ENCODE results near the gene DDX39B.

Gene DDX39B

GRCh38 chr6:31572041-31572911 lies 30.5 kb upstream of the DDX39B start, which contains the start of gene LTA:
Gene LTA (plus strand): TSS chr6:31572289. CDS start chr6:31572743, 454 bp downstream.
- no peak for DNase-seq (ENCODE audit: low read depth)
- H3K4me3 ChIP-seq (ENCODE audit: low read depth, low read length) = no peak within 1 kb of the TSS
- TF ChIP-seq CTCF (IDR thresholded peaks at IDR 0.05; ENCODE audit: low read depth, low read length) = no peak
- TF ChIP-seq MYC (IDR thresholded peaks at IDR 0.05; ENCODE audit: low read depth, low read length) = no peak
- no peak for TF ChIP-seq POLR2A (IDR thresholded peaks at IDR 0.05; ENCODE audit: extremely low read depth, insufficient read length)
- TF ChIP-seq MAX (IDR thresholded peaks at IDR 0.05; ENCODE audit: low read depth, low read length) = no peak

GRCh38 chr6:31569861-31570536 lies 28.2 kb upstream of the DDX39B start:
- no peak overlapping the region for H3K4me3 ChIP-seq (ENCODE audit: low read depth, low read length)
- DNase-seq (ENCODE audit: low read depth) = no peak
- TF ChIP-seq MYC (IDR thresholded peaks at IDR 0.05; ENCODE audit: low read depth, low read length) = no peak
- TF ChIP-seq CTCF (IDR thresholded peaks at IDR 0.05; ENCODE audit: low read depth, low read length) = no peak
- TF ChIP-seq POLR2A (IDR thresholded peaks at IDR 0.05; ENCODE audit: extremely low read depth, insufficient read length) = no peak
- no peak for TF ChIP-seq MAX (IDR thresholded peaks at IDR 0.05; ENCODE audit: low read depth, low read length)

- H3K4me3 ChIP-seq (ENCODE audit: low read depth, low read length) = no peak overlapping the region
- TF ChIP-seq MYC (IDR thresholded peaks at IDR 0.05; ENCODE audit: low read depth, low read length) = no peak
- TF ChIP-seq MAX (IDR thresholded peaks at IDR 0.05; ENCODE audit: low read depth, low read length) = 0 out of 2 replicates have a peak, but pooled peaks have one; percentile 7
- DNase-seq (ENCODE audit: low read depth) = no peak
These were observed 26.7 kb upstream of the DDX39B start for GRCh38 chr6:31568537-31568961.

- H3K4me3 ChIP-seq (ENCODE audit: low read depth, low read length) = no peak overlapping the region
These were observed 25.9 kb upstream of the DDX39B start for GRCh38 chr6:31567531-31568370.

GRCh38 chr6:31560697-31561058 lies 18.9 kb upstream of the DDX39B start:
- H3K4me3 ChIP-seq (ENCODE audit: low read depth, low read length) = peak overlapping the region; percentile 34
- no peak for DNase-seq (ENCODE audit: low read depth)
- TF ChIP-seq MYC (IDR thresholded peaks at IDR 0.05; ENCODE audit: low read depth, low read length) (no peak), POLR2A (IDR thresholded peaks at IDR 0.05; ENCODE audit: extremely low read depth, insufficient read length) (no peak), CTCF (IDR thresholded peaks at IDR 0.05; ENCODE audit: low read depth, low read length) (no peak), MAX (IDR thresholded peaks at IDR 0.05; ENCODE audit: low read depth, low read length) (no peak)

More at GRCh38 chr6:31567531-31568370, 25.9 kb upstream of the DDX39B start:
- DNase-seq (ENCODE audit: low read depth) = no peak
- no peak for TF ChIP-seq MYC (IDR thresholded peaks at IDR 0.05; ENCODE audit: low read depth, low read length)
- TF ChIP-seq CTCF (IDR thresholded peaks at IDR 0.05; ENCODE audit: low read depth, low read length) = no peak
- no peak for TF ChIP-seq POLR2A (IDR thresholded peaks at IDR 0.05; ENCODE audit: extremely low read depth, insufficient read length)
- no peak for TF ChIP-seq MAX (IDR thresholded peaks at IDR 0.05; ENCODE audit: low read depth, low read length)

Measured in NB4 (cell line).